Endothelial cell of umbilical vein (primary cell): ENCODE data around the gene SDC4. TPM values are rescaled to one million over a fixed set of nuclear protein-coding genes. Genes with fewer than 3 reads are reported as not detected.
A peak's percentile ranks its signal among the peaks of the same experiment; 100 is the strongest.

Experiments used
- BruUV-seq: library from RNA; stranded (reverse); fragments of 400-500 nt; replicated peaks from 2 replicates; lab custom pipeline; 2021; lab: Mats Ljungman, UMichigan
- CTCF ChIA-PET: fragments of 300-600, 350-600 bp; sonication (Branson Sonifier 250); formaldehyde crosslinking; loops from one replicate; lab custom pipeline; 2021; ENCODE audit warnings: antibody characterized with exemption, inconsistent platforms; lab: Charles Lee
- POLR2A ChIA-PET: fragments of 300-600, 350-600 bp; sonication (Branson Sonifier 250); formaldehyde crosslinking; loops from one replicate; lab custom pipeline; 2021; ENCODE audit warnings: antibody characterized with exemption, inconsistent platforms; lab: Charles Lee
- DNase-seq: peaks from one replicate; pipeline ENCODE4 v3.0.0-alpha.2; 2011; ENCODE audit warnings: low read depth, low spot score
- FAIRE-seq: peaks from 2 replicates; lab custom pipeline; 2011; peaks lifted over from hg19 to GRCh38; lab: Jason Lieb, UNC
- H2AFZ ChIP-seq: 2 replicates; pipeline ENCODE4 v1.6.0; 2012; ENCODE audit warnings: low read depth, low read length, control low read depth, inconsistent platforms
- H3K27ac ChIP-seq: 2 replicates; pipeline ENCODE4 v1.5.1; 2011; ENCODE audit warnings: low read depth, mild to moderate bottlenecking, control low read depth, low read length, moderate library complexity; ENCODE audit not compliant: insufficient read depth
- H3K27me3 ChIP-seq, 2 experiments: 2 replicates each; pipeline versions ENCODE4 v1.6.0 to v1.6.1; 2011; ENCODE audit warnings: low read length in 2 of 2, mixed read lengths in 1 of 2; ENCODE audit not compliant: control insufficient read depth in 2 of 2, insufficient read depth in 2 of 2
- H3K36me3 ChIP-seq, 2 experiments: 2 replicates in 1 of 2; 3 replicates in 1 of 2; pipeline ENCODE4 v1.5.1; 2011; ENCODE audit warnings: low read length in 2 of 2, mild to moderate bottlenecking in 1 of 2, moderate library complexity in 1 of 2; ENCODE audit not compliant: control insufficient read depth in 2 of 2, insufficient read depth in 2 of 2; ENCODE audit errors: extremely low read depth in 1 of 2
- H3K4me1 ChIP-seq: 3 replicates; pipeline ENCODE4 v1.5.1; 2011; ENCODE audit warnings: mild to moderate bottlenecking, low read length; ENCODE audit not compliant: control insufficient read depth, insufficient read depth; ENCODE audit errors: extremely low read depth
- H3K4me2 ChIP-seq: 2 replicates; pipeline ENCODE4 v1.6.1; 2011; ENCODE audit warnings: low read length, control low read depth, mixed read lengths; ENCODE audit not compliant: insufficient read depth
- H3K4me3 ChIP-seq, 3 experiments: fragments of 200-600 bp in 1 of 3; sonication (generic), shearing (Covaris generic) in 1 of 3; replicated peaks in 1 of 3; 2 replicates each; pipeline ENCODE4 v1.5.1; 2011 to 2016; ENCODE audit warnings: control low read depth in 3 of 3, low read length in 3 of 3, mild to moderate bottlenecking in 2 of 3, inconsistent platforms in 1 of 3, low read depth in 1 of 3, moderate library complexity in 1 of 3; ENCODE audit not compliant: insufficient read depth in 1 of 3
- H3K79me2 ChIP-seq: 2 replicates; pipeline ENCODE4 v1.6.0; 2012; ENCODE audit warnings: low read length, inconsistent platforms; ENCODE audit not compliant: control insufficient read depth, insufficient read depth
- H3K9ac ChIP-seq: replicated peaks from 2 replicates; pipeline ENCODE3; 2011; ENCODE audit warnings: low read length, control low read depth; ENCODE audit not compliant: insufficient read depth; ENCODE audit errors: extremely low read depth
- H3K9me1 ChIP-seq: replicated peaks from 3 replicates; pipeline ENCODE4 v1.6.0; 2011; ENCODE audit warnings: mild to moderate bottlenecking, low read length; ENCODE audit not compliant: control insufficient read depth, insufficient read depth; ENCODE audit errors: extremely low read depth
- H3K9me3 ChIP-seq: replicated peaks from 2 replicates; pipeline ENCODE4 v1.5.1; 2012; ENCODE audit warnings: low read length, inconsistent platforms; ENCODE audit not compliant: control insufficient read depth, insufficient read depth
- H4K20me1 ChIP-seq: replicated peaks from 2 replicates; pipeline ENCODE3; 2011; ENCODE audit warnings: mild to moderate bottlenecking, low read length; ENCODE audit not compliant: control insufficient read depth, insufficient read depth; ENCODE audit errors: extremely low read depth
- EZH2 ChIP-seq: IDR thresholded peaks from 2 replicates; pipeline ENCODE4 v1.6.1; 2012; ENCODE audit warnings: borderline replicate concordance, low read depth, mild to moderate bottlenecking, moderate library complexity, low read length, inconsistent platforms; ENCODE audit not compliant: severe bottlenecking
- dilution Hi-C: fragments of 300-500 bp; cut with MboI; formaldehyde crosslinking; loops from one replicate; pipeline ENCODE4 v1.15.0; 2019; ENCODE audit warnings: low sequenced_read_pairs; ENCODE audit not compliant: extremely low pct_ligation_motif_present
- intact Hi-C: fragments of 100-400 bp; cut with micrococcal nuclease; formaldehyde crosslinking; loops from one replicate; pipeline ENCODE4 v1.10.0; 2022
- polyA plus RNA-seq, 4 experiments: library from polyadenylated mRNA; depleted of rRNA in 3 of 4; stranded (reverse) in 3 of 4; unstranded in 1 of 4; fragments of >200 nt; gene quantifications; 2 replicates each; pipeline versions ENCODE4 v1.2.1 to v1.2.3, GENCODE V29; 2011 to 2012; ENCODE audit warnings: missing spikeins in 1 of 4
- total RNA-seq: library from RNA; stranded (reverse); gene quantifications from 2 replicates; pipeline ENCODE4 v1.2.3, GENCODE V29; 2021
- TF ChIP-seq, protein P1 (sequence below), 2 donors: IDR thresholded peaks; 1 replicate in 1 of 2; 2 replicates in 1 of 2; pipeline ENCODE4 v1.5.1; 2011; ENCODE audit warnings: low read length in 2 of 2, mild to moderate bottlenecking in 2 of 2, moderate library complexity in 2 of 2, control low read depth in 1 of 2, inconsistent platforms in 1 of 2, low read depth in 1 of 2; ENCODE audit not compliant: insufficient read depth in 1 of 2; ENCODE audit errors: extremely low read depth in 1 of 2

Gene SDC4
- total and polyA plus RNA-seq, 2 donors (not counting 3 experiments of a cell fraction or from before 2014, with no cell fraction given), result 26.3 to 32.0 TPM

GRCh38 chr20:45373353-45374100, 25.3 kb upstream of the SDC4 start:
- peak; percentile 90 for FAIRE-seq
- H3K36me3 ChIP-seq, result peaks cover 0 to 1% of the 10 kb centered on the region in 2 experiments
- no peak for TF ChIP-seq EZH2
- TF ChIP-seq, protein P1, sequence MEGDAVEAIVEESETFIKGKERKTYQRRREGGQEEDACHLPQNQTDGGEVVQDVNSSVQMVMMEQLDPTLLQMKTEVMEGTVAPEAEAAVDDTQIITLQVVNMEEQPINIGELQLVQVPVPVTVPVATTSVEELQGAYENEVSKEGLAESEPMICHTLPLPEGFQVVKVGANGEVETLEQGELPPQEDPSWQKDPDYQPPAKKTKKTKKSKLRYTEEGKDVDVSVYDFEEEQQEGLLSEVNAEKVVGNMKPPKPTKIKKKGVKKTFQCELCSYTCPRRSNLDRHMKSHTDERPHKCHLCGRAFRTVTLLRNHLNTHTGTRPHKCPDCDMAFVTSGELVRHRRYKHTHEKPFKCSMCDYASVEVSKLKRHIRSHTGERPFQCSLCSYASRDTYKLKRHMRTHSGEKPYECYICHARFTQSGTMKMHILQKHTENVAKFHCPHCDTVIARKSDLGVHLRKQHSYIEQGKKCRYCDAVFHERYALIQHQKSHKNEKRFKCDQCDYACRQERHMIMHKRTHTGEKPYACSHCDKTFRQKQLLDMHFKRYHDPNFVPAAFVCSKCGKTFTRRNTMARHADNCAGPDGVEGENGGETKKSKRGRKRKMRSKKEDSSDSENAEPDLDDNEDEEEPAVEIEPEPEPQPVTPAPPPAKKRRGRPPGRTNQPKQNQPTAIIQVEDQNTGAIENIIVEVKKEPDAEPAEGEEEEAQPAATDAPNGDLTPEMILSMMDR (IDR thresholded peaks at IDR 0.05; ENCODE audit: extremely low read depth in 1 of 2, insufficient read depth in 1 of 2, low read depth in 1 of 2, low read length in 2 of 2), result peak; percentile 85 to 96
- DNase-seq, result peak; percentile 84
- H3K9me3 ChIP-seq, result no peaks in the 10 kb centered on the region
- CTCF ChIA-PET, result interaction anchor here (0.5 to 9.8 kb wide), 54 partner anchors 8 to 663 kb away, joined by 3 to 416 read pairs (median 6); partner anchors contain the start of genes DBNDD2, PIGT, SDC4 and SYS1
- intact Hi-C loops, result loop anchor here (1.0 to 2.0 kb wide), 4 partner anchors 25 to 398 kb away; partner anchors contain the start of gene SDC4
- peak overlapping the region; percentile 17 to 48 (median 30) for H3K4me3 ChIP-seq
- H3K9ac ChIP-seq, result peak overlapping the region; percentile 17
- H3K79me2 ChIP-seq, result no peaks in the 10 kb centered on the region
- no peaks in the 10 kb centered on the region for H4K20me1 ChIP-seq
- peaks cover 7% of the 10 kb centered on the region for H3K4me1 ChIP-seq
- H2AFZ ChIP-seq, result peak overlapping the region; percentile 65
- no peaks in the 10 kb centered on the region for H3K27me3 ChIP-seq
- peak overlapping the region; percentile 66 for H3K4me2 ChIP-seq
- no peak overlapping the region for H3K27ac ChIP-seq
- BruUV-seq, result no TSS peak
- dilution Hi-C loops, result no loop called here
- H3K9me1 ChIP-seq, result no peaks in the 10 kb centered on the region
- POLR2A ChIA-PET, result interaction anchor here (1.2 to 1.5 kb wide), 3 partner anchors 10 to 63 kb away, joined by 5 to 6 read pairs (median 6); partner anchors contain the start of gene SYS1
